GM23338 (cell line): ENCODE results near the gene RBM38. TPM values are rescaled to one million over a fixed set of nuclear protein-coding genes. Genes with fewer than 3 reads are reported as not detected.

Experiments used
- ATAC-seq: fragments of 200-7000 bp; cut with Tn5 transposase; 3 replicates; pipeline ENCODE4 v1.9.1; 2020
- DNase-seq: peaks from one replicate; pipeline ENCODE4 v3.0.0-alpha.2; 2015; ENCODE audit warnings: low spot score
- H2AFZ ChIP-seq: fragments of 200-600 bp; sonication (generic); 2 replicates; pipeline ENCODE4 v1.8.0; 2016; ENCODE audit warnings: antibody characterized with exemption, mild to moderate bottlenecking, moderate library complexity
- H3F3A ChIP-seq: fragments of 200-600 bp; sonication (generic); replicated peaks from 2 replicates; pipeline ENCODE4 v1.8.0; 2017; ENCODE audit warnings: antibody characterized with exemption, mixed run types, low read depth
- H3K27ac ChIP-seq: fragments of 200-600 bp; sonication (generic); 2 replicates; pipeline ENCODE4 v1.6.1; 2016; ENCODE audit warnings: low read depth
- H3K27me3 ChIP-seq: fragments of 200-600 bp; sonication (generic); 2 replicates; pipeline ENCODE4 v1.8.0; 2016; ENCODE audit warnings: mild to moderate bottlenecking, mixed run types, moderate library complexity; ENCODE audit not compliant: insufficient read depth
- H3K36me3 ChIP-seq: fragments of 200-600 bp; sonication (generic); 2 replicates; pipeline ENCODE4 v1.8.0; 2016; ENCODE audit warnings: mild to moderate bottlenecking; ENCODE audit not compliant: insufficient read depth
- H3K4me1 ChIP-seq: fragments of 200-600 bp; sonication (generic); 2 replicates; pipeline ENCODE4 v1.8.0; 2016; ENCODE audit warnings: mild to moderate bottlenecking, moderate library complexity; ENCODE audit not compliant: insufficient read depth
- H3K4me2 ChIP-seq: fragments of 200-600 bp; sonication (generic); 2 replicates; pipeline ENCODE4 v1.7.1; 2017; ENCODE audit warnings: mixed run types
- H3K4me3 ChIP-seq: fragments of 200-600 bp; sonication (generic); 2 replicates; pipeline ENCODE4 v1.6.1; 2016; ENCODE audit warnings: mixed run types
- H3K79me2 ChIP-seq: fragments of 200-600 bp; sonication (generic); replicated peaks from 2 replicates; pipeline ENCODE4 v1.8.0; 2017; ENCODE audit warnings: mild to moderate bottlenecking; ENCODE audit not compliant: insufficient read depth
- H3K9me2 ChIP-seq: fragments of 200-600 bp; sonication (generic); 2 replicates; pipeline ENCODE4 v1.8.0; 2017; ENCODE audit not compliant: insufficient read depth
- H4K20me1 ChIP-seq: fragments of 200-600 bp; sonication (generic); replicated peaks from 2 replicates; pipeline ENCODE4 v1.8.0; 2017; ENCODE audit warnings: mild to moderate bottlenecking; ENCODE audit not compliant: insufficient read depth
- H3K27ac Mint-ChIP-seq: 2 replicates; pipeline ENCODE4 v1.8.0; 2020; ENCODE audit warnings: inconsistent platforms, mild to moderate bottlenecking, moderate library complexity, mixed read lengths
- H3K27me3 Mint-ChIP-seq: 3 replicates; pipeline ENCODE4 v1.8.0; 2022; ENCODE audit warnings: low read depth, mild to moderate bottlenecking, moderate library complexity, mixed read lengths, inconsistent platforms; ENCODE audit not compliant: insufficient read depth, poor library complexity
- H3K36me3 Mint-ChIP-seq: 3 replicates; pipeline ENCODE4 v1.8.0; 2021; ENCODE audit warnings: low read depth, mild to moderate bottlenecking, inconsistent platforms, moderate library complexity, mixed read lengths
- H3K4me1 Mint-ChIP-seq: 3 replicates; pipeline ENCODE4 v1.8.0; 2020; ENCODE audit warnings: mild to moderate bottlenecking, inconsistent platforms, mixed read lengths
- H3K4me3 Mint-ChIP-seq: 3 replicates; pipeline ENCODE4 v1.8.0; 2021; ENCODE audit warnings: moderate library complexity, mild to moderate bottlenecking, inconsistent platforms, mixed read lengths
- H3K9me3 Mint-ChIP-seq: 3 replicates; pipeline ENCODE4 v1.8.0; 2020; ENCODE audit warnings: moderate library complexity, mild to moderate bottlenecking, inconsistent platforms, mixed read lengths
- CTCF ChIP-seq, 2 experiments: fragments of 200-600 bp in 1 of 2; sonication (generic) in 1 of 2; conservative IDR thresholded peaks; 2 replicates each; pipeline versions ENCODE4 v1.5.1 to v1.6.1; 2016 to 2017; ENCODE audit warnings: antibody characterized with exemption in 2 of 2, low read depth in 2 of 2, mild to moderate bottlenecking in 2 of 2, moderate library complexity in 1 of 2
- ETS1 ChIP-seq: IDR thresholded peaks from 2 replicates; pipeline ENCODE4 v1.6.1; 2016; ENCODE audit warnings: antibody characterized with exemption
- REST ChIP-seq: IDR thresholded peaks from one replicate; pipeline ENCODE4 v1.6.1; 2018; ENCODE audit warnings: antibody characterized with exemption; ENCODE audit not compliant: unreplicated experiment
- polyA plus RNA-seq: library from polyadenylated mRNA; unstranded; fragments of >200 nt; fragmentation: Nextera tagmentation; extraction: Ambion mirVana; gene quantifications from 2 replicates; pipeline ENCODE4 v1.2.1, GENCODE V29; 2016
- total RNA-seq: library from RNA; depleted of rRNA; stranded (reverse); fragments of >200 nt; shearing (Covaris generic); gene quantifications from 2 replicates; pipeline ENCODE4 v1.2.3, GENCODE V29; 2014

The RBM38 gene
- total and polyA plus RNA-seq, 2 experiments from 2014 or later, result 22.9 to 80.5 TPM

DNA sequence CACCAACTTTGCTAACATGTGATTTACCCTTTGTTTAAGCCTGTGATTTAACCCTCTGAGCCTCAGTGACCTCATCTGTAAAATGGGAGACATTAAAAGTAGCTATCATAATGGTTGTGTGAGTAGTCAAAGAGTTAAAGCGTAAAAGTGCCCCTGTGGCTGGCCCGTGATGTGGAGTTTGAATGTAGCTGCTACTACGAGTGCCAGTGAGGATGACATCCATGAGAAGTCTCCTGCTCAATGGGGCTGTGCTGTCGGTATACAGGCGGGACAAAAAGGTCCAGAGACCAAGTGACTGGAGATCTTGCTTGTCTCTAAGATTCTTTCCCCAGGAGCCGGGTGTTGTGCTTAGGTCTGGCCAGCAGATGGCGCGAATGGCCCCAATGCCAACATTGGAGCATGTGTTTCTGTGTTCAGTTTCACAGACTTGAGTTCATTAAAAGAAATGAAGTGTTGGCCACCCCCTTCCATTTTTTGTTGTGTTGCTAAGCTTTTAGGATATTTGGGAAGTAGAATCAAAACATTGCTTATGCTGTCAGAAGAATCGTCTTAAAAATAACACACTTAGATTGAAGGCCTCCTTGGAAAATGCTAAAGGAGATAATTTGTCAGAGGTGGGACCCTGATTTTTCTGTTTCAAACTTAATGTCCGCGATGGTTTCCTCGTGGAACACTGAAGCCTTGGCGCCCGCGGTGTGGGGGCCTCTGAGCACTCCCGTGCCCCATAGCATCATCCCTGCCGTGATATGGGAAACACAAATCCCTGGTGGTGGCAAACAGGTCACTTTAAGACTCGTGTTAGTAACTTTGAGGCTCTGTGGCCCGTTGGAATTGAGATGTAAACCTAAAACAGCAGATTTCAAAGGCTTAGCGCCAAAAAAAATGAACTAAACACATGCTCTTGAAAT lies 9.3 kb upstream of the RBM38 start:
- peaks cover 34% of the 10 kb centered on the region for H3K36me3 Mint-ChIP-seq
- ATAC-seq (peak; percentile 76), DNase-seq (peak; percentile 83)
- H4K20me1 ChIP-seq, result peaks cover 10% of the 10 kb centered on the region
- H3K27ac Mint-ChIP-seq, result no peak overlapping the region; the same call in 1 of the 2 replicates
- no peak overlapping the region for H3K4me2 ChIP-seq
- no peak overlapping the region for H2AFZ ChIP-seq
- TF ChIP-seq CTCF (conservative IDR thresholded peaks at IDR 0.05; ENCODE audit: low read depth in 2 of 2), result peak; percentile 84 to 95
- TF ChIP-seq ETS1, result no peak
- H3K27me3 ChIP-seq, result no peaks in the 10 kb centered on the region
- no peaks in the 10 kb centered on the region for H3K4me1 ChIP-seq
- H3K4me3 Mint-ChIP-seq, result no peak overlapping the region
- peaks cover 9% of the 10 kb centered on the region for H3K27me3 Mint-ChIP-seq
- no peak overlapping the region for H3K27ac ChIP-seq
- no peak overlapping the region for H3K4me3 ChIP-seq
- H3K79me2 ChIP-seq, result no peaks in the 10 kb centered on the region
- no peaks in the 10 kb centered on the region for H3K9me2 ChIP-seq
- no peaks in the 10 kb centered on the region for H3K9me3 Mint-ChIP-seq
- H3K4me1 Mint-ChIP-seq, result peaks cover 3% of the 10 kb centered on the region
- H3F3A ChIP-seq, result no peaks in the 10 kb centered on the region
- H3K36me3 ChIP-seq, result 0 out of 2 replicates have a peak, but pooled peaks cover 7% of the 10 kb centered on the region

DNA sequence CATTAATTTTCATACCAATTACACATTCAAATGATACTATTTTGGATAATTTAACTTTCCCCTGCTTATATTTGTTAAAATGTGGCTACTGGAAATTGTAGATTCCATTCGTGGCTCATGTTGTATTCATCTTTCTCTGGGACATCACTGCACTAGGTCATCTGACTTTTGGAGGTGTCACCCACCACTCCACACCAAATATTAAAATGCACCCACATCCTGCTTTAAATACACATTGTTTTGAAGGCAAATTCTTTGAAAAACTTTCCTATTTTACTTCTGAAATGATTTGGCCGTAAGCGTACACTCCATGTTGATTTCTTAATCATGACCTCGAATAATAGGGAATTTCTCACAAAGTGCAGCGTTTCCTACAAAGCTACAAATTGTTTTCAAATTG lies 8.7 kb upstream of the RBM38 start:
- no peaks in the 10 kb centered on the region for H3K4me1 ChIP-seq
- H3K9me2 ChIP-seq, result no peaks in the 10 kb centered on the region
- Mint-ChIP-seq H3K36me3 (peaks cover 27% of the 10 kb centered on the region), H3K4me3 (no peak overlapping the region), H3K4me1 (peaks cover 3% of the 10 kb centered on the region), H3K27ac (no peak overlapping the region), H3K27me3 (peaks cover 5% of the 10 kb centered on the region), H3K9me3 (no peaks in the 10 kb centered on the region)
- no peak overlapping the region for H3K4me3 ChIP-seq
- no peaks in the 10 kb centered on the region for H3K79me2 ChIP-seq
- no peak for TF ChIP-seq REST
- no peak for TF ChIP-seq ETS1
- peaks cover 8% of the 10 kb centered on the region for H4K20me1 ChIP-seq
- no peak for DNase-seq
- H3K27ac ChIP-seq, result no peak overlapping the region
- 0 out of 2 replicates have a peak, but pooled peaks cover 3% of the 10 kb centered on the region for H3K36me3 ChIP-seq
- H2AFZ ChIP-seq, result no peak overlapping the region
- no peak overlapping the region for H3K4me2 ChIP-seq
- no peaks in the 10 kb centered on the region for H3K27me3 ChIP-seq
- H3F3A ChIP-seq, result no peaks in the 10 kb centered on the region
- ATAC-seq, result no peak
